Stimulated activated CD8-positive, alpha-beta memory T cell treated with anti-CD3 and anti-CD28 coated beads, Interleukin-7, amount 100 ng/mL, for 4 hours (primary cell): ENCODE measurements around the gene TMEM131.
"Not testable (repeated sequence)": the region's sequence is repeated elsewhere in the genome, so short reads cannot be mapped to it uniquely, and the experiment has no call there.

Source experiments
- DNase-seq, 2 donors: peaks; one replicate each; pipeline ENCODE4 v3.0.0-alpha.2; 2020; ENCODE audit warnings: low read depth in 2 of 2

TMEM131 gene

DNA sequence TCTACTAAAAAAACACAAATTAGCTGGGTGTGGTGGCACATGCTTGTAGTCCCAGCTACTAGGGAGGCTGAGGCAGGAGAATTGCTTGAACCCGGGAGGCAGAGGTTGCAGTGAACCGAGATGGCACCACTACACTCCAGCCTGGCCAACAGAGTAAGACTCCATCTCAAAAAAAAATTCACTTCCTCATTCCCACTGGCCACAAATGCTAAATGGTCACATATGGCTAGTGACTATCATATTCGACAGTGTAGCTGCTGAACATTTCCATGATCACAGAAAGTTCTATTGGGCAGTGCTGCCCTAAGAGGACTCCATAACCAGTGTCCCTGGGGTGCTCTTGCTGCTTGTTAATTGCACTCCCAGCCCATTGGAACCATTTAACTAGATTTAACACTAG is 26.3 kb upstream of the TMEM131 start:
- not testable (repeated sequence) for DNase-seq

DNA sequence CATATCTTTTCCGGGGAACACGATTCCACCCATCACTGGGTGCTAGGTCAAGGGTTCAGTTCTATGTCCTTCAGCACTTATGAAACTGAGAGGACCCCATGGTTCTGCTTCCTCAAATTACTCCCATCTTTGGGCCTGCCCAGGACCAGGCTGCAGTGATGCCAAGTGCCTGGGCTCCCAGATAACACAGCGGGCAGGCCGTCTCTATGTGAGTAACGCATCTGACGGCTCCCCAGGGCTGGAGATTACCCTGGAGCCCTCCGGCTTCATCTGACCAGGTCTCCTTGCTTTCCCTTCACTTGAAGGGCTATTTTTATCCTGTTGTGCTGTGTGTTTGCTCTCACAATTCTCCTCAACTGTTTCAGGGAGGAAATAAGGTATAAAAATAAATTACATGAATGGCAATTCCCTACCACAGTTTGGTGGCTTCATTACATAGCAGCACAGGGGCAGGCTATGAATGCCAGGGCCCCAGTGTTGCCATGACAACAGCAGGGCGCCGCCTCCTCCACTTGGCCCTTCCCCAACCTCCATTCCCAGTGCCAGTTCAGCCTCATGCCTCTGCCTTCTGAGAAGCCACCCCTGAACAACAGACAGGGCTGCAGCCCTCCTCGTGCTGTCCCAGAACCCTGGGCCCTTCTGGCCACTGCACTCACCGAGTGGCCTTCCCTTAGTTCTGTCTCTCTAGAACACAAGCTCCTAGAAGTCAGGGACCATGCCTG is 25.4 kb upstream of the TMEM131 start:
- no peak for DNase-seq

DNA sequence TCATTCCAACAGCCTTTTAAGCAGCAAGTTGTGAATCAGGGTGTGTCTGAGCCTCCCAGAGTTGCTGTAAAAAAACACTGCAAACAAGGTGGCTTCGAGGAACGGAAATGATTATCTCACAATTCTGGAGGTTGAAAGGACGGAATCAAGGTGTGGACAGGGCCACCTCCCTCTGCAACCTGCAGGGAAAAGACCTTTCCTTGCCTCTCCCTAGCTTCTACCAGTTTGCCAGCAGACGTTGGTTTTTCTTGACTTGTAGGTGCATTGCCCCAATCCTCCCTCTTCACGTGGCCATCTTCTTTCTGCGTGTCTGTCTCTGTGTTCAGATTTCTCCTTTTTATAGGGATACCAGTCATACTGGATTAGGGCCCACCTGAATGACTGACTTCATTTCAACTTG is 24.8 kb upstream of the TMEM131 start:
- no peak for DNase-seq

DNA sequence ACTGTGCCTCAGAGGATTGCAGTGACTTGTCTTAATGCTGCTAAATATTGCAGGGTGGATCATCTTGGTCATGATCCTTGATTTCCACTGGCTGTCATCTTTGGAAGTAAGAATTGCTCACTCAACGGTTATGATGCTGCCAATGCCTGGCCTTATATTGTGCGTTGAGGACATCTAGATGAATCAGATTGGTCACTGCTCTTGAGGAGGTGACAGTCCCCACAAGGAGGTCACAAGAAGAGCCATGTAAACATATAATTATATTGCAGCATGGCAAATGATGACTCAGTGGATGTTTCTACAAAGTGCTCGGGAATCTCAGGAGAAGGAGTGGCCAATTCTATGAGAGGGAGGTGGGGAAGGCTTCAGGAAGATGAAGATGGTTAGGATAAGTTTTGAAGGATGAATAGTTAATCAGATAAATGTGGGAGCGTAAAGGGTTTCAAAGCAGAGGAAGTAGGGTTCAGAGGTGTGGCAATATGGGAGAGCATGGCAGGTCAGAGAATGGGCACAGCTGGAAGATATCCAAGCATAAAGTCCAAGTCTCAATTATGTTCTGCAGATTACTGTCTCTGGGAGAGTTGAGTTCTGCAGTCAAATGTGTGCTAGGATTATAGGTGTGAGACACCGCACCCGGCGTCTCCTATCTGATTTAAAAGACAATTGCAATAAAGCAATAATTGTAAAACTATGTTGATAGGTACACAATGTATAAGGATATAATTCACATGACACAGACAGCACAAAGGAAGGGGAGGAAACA is 21.3 kb upstream of the TMEM131 start:
- DNase-seq = no peak

DNA sequence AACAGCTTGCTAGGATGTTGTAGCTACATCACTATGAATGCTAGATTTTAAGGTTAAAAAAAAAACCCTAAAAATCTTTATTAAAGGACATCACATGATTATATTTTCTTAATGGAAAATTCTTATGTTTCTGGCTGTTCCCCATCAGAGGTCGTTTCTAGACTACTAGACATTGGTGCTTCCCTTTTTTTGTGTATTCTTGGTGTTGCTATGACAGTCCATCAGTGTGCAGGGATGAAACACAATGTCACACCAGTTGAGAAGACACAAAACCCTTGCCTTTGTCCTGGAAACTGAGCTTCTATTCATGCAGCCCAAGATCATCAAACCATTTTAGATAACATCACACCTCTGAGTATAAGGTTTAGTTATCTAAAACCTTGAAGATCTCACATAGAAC is 19.9 kb upstream of the TMEM131 start:
- no peak for DNase-seq

DNA sequence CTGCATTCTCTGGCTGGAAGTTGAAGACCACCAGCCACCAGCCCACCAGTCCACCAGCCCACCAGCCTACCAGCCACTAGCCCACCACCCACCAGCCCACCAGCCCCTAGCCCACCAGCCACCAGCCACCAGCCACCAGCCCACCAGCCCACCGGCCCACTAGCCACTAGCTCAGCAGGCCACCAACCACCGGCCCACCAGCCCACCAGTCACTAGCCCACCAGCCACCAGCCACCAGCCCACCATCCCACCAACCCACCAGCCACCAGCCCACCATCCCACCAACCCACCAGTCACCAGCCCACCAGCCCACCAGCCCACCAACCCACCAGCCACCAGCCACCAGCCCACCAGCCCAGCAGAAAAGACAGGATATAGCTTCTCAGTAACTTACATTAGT is 18.6 kb upstream of the TMEM131 start:
- no peak for DNase-seq

DNA sequence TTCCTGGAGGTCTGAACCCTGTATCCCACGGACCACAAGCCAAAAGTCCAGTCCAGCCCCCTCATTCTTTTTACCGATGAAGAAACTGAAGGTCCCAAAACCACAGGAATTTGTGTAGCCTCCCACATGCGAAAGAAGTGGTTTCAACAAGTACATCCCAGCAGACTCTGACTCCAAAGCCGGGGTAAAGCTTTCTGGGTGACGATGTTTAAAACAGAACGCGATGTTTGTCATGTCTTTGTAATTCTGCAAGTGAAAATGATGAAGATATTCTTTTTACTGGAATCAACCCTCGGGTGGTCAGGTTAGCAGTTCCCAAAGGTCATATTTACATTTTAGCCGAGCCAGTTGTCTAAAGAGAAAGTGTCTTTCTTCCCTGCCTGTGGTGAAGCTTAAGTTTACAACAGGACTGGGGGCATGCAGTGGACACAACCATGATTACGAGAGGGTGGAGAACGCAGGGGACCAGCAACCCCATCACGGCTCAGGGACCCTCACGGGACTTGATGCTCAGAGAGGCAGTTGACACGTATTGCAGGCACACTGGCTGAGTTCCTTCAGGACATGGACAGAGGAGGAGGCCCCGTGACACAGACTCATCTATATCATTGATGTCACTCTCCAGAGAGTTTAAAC is 17.8 kb upstream of the TMEM131 start:
- no peak for DNase-seq

DNA sequence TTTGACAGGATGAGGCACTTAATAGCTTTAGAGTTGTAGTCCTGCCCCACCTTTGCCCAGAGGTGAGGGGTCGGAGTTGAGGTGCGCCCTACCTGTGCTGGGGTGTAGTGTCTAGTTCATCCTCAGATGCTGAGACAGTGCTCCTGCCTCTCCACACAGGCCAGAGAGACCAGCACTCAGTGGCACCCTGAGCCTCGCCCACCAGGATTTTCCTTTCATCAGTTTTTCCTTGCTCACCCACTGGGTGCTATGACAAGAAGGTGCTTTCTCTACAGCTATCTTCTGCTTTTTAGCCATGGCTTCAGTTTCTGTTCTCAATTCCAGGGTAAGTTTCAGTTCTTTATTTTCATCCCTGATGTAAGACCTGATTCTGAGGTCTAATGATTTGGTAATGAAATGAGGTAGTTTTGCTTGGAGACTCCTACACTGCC is 16.8 kb upstream of the TMEM131 start:
- no peak for DNase-seq

DNA sequence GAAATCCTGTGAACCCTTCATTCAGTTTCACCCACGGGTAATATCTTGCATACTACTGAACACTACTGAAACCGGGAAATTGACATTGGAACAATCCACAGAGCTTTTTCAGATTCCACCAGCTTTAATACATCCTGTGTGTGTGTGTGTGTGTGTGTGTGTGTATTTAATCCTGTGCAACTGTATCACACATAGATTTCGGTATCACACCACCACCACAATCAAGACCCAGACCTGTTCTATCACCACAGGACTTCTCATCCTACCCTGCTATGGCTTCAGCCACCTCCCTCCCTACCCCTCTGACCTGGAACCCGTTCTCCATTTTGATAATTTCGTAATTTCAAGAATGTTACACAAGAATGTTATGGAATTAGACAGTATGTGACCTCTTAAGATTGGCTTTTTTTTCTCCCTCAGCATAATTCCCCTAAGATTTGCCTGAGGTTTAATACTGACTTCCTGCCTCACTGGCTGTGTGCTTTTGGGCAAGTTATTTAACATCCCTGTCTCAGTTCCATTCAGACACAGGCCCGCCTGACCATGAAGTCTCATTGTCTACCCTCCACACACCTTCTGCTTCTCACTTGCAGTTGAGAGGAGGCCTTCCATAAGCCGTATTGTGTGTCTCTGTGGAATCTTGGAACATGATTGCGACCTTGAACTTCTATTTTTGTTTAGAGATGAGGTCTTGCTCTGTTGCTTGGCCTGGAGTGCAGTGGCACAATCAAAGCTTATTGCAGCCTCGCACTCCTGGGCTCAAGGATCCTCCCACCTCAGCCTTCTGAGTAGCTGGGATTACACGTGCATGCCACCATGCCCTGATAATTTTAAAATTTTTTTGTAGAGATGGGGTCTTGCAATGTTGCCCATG is 14.4 kb upstream of the TMEM131 start:
- no peak for DNase-seq

DNA sequence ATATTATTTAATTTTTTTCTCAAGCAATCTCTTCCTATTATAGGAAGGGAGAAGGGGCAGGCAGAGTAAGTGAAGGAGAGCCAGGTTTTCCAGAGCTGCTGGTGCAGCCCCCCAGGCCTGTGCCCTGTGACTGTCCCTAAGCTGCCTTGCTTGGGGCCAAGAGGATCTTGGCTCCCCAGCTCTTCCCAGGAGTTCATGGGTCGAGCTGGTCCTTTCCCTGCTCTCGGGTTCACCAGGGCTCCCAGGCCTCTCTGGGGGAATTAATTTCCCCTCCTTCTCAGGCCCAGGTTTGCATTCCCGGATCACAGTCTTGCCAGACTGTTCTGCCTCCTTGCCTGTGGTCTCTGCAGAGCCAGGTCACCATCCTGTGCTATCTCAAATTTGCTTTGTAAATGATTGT is 12.7 kb upstream of the TMEM131 start:
- no peak for DNase-seq

DNA sequence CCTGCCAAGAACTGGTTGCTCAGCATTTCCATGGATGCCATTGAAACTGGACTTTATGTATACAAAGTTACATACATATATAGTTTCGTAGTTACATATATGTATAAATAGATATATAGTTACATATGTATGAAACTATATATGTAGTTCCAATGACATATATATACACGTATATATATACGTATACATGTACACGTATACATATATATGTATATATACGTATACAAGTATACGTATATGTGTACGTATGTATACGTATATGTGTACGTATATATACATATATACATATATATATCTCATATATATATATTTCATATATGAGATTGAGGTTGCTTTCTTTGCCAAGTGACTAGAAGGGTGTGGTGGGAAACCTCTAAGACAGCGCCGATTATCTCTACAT is 10.6 kb upstream of the TMEM131 start:
- DNase-seq = no peak

DNA sequence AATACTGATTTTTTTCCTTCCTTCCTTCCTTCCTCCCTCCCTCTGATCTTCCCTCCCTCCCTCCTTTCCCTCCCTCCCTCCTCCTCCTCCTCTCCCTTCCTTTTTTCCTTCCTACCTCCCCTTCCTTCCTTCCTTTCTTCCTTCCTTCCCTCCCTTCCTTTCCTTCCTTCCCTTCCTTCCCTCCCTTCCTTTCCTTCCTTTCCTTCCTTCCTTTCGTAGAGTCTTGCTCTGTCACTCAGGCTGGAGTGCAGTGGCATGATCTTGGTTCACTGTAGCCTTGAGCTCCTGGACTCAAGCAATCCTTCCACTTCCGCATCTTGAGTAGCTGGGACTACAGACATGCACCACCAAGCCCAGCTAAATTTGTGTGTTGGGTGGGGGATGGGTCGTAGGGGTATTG is 8.9 kb upstream of the TMEM131 start:
- DNase-seq = no peak

DNA sequence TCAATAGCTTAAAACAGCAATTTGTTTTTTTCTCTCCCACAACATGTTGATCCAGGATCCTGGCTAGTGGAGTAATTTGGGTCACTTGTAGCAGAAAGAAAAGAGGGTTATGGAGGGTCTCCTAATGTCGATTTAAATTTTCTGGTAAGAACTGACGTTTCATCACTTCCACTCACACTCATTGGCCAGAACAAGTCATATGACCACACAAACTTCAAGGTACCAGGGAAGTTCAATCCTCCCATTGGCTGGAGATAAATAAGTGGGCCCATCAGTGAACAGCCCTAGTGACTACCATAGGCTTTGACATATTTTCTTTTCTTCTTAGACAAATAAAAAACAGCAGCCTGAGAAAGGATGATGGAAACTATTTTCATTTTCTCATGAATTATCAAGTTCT is 8.3 kb upstream of the TMEM131 start:
- DNase-seq = no peak

DNA sequence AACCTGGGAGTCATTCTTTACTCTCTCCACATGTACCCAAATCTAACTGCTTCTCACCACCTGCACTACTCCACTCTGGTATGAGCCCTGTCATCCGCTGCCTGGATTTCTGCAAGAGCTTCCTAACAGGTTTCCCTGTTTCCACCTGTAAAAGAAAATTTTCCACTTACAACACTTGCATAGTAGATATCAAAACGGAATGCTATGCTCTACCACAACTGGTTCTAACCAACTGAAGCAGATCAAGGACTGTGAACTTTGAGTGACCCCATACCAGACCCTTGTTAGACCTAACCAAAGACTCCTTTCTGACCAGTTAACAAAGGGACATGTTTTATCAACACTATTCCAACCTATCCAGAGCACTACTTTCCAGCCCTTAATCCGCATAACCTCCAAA is 3.8 kb upstream of the TMEM131 start:
- no peak for DNase-seq

DNA sequence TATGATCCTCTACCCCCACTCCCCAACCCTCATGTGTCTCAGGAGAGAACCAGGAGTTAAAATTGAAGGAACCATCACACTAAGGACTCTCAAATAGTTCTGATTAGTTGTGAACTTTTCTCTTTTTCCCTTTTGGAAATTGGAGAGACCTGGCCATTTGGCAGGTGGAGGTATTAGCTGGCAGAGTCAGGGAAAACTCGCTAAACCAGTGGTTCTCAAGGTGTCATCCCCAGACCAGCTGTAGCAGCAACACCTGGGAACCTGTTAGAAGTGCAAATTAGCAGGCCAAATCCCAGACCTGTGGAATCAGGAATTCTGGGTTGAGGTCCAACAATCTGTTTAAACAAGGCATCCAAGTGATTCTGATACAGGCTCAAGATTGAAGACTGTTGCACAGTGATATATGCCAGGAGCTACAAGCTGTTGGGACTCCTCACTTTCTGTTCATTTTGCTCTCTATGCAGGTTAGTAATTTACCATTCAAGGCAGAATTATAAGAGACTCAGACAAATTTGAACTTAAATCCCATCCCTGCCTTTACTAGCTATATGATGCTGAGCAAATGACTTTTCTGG is 2.8 kb upstream of the TMEM131 start:
- no peak for DNase-seq

DNA sequence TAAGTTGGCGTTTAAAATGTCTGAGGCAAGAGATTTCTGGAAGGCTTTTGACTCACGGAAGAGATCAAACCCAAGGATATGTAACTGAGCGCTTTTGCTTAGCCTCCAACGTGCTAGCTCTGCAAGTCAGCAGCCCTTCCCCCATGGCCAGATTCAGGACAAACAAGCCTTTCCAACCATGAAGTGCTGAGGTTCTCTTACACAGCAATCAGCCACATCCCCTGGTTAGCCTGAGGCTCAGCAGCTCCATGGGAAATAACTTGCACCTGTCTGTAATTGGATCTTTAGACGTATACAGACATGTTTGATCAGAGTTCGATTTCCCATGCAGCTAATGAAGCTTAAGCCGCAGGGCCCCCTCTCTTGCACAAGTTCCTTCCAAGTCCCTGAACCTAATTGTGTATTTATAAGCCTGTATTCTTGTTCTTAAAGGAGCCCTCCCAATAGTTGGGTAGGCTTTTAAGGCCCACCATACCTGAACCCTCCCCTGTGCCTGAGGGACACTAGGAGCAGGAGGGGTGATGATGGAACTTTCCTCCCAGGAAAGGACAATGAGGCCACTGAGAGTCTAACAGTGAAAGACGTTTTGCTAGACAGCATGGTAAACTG is 2.1 kb upstream of the TMEM131 start:
- no peak for DNase-seq

DNA sequence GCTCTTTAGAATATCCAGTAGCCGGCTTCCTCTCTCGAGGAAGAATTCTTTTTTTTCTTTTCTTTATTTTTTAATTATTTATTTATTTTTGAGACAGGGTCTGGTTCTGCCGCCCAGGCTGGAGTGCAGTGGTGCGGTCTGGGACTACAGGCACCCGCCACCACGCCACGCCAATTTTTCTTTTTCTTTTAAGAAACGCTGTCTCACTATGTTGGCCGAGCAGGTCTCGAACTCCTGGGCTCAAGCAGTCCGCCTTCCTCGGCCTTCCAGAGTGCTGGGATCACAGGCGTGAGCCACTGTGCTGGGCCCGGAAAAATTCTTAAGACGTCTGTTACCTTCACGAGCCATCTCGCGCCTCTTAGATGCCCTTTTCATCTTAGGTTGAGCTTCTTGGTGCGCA is 931 bp upstream of the TMEM131 start:
- DNase-seq = no peak

DNA sequence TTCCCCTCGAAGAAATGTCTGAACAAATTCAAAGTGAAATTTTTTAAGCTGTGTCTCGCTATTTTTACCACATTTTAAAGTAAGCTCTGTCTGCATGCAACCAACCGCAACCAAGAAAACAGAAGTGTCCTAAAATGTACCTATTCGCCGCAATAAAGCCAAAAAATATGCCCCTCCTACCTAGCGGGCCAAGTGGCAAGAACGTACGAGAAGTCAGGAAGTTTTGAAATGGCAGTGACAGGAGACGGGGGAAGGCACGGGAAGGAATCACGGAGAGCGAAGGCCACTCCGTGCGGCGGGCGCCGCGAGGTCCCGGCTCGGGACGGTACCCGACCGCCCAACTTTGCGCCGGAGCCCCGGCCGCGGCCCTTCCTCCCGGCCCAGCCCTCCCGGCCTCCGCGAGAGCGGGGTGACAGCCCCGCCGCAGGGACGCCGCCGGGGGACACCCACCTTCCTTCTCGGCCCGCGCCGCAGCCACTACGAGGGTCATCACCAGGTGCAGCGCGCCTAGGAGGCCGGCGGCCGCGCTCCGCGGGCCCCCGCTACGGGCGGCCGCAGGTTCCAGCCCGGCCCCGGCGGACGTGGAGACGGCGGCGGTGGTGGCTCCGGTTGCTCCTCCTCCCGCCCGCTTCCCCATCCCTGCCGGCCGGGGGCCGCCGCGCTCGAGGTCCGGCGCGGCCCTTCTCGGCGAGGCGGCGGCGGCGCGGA is 568 bp downstream of the TMEM131 start:
- DNase-seq = peak; percentile 8 to 43

DNA sequence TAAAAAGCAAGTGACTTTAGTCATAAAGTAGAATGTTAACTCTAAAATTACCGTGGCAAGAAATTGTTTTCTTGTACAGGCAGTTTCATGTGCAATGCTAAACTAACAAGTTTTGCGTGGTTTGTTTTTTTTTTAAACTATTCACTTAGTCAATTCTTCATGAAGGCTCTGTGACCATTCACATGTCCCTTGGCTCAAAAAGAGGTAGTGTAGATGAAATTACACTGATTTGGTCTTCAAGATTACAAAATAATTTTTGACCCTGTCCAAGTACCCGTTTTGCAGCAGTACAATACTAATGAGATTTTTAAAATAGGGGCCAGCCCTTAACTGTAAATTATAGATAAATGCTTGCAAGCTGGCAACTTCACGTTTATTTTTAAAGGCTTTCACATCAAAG is 1.3 kb downstream of the TMEM131 start:
- no peak for DNase-seq

DNA sequence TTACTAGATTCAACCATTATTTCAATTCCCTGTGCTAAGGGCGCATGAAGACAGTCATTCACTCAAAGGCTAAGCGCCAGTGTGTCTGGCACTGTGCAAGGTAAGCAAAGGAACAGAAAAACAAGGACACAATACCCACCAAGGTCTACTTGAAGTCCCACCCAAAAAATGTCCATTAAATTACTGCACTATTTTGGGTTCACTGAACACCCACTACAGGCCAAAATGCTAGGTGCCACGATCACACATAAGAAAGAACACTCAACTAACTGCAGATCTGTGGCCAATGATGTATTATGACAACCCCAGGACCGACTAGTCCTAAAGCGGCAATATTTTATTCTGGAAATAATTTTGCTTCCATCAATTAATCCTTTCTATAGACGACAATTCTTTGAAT is 1.8 kb downstream of the TMEM131 start:
- DNase-seq = no peak
